T follicular helper cell (primary cell): ENCODE data around the gene ME3.
"Not testable (repeated sequence)": the region's sequence is repeated elsewhere in the genome, so short reads cannot be mapped to it uniquely, and the experiment has no call there.

Source experiments
- DNase-seq: peaks from one replicate; pipeline ENCODE4 v3.0.0-alpha.2; 2020; ENCODE audit warnings: low read depth

ME3 gene

GRCh38 chr11:86621854-86622253 lies 50.6 kb downstream of the ME3 start:
- no peak for DNase-seq

GRCh38 chr11:86620891-86621521 lies 51.4 kb downstream of the ME3 start:
- no peak for DNase-seq

- DNase-seq, result not testable (repeated sequence)
Measured at GRCh38 chr11:86619428-86619827, 53.0 kb downstream of the ME3 start.

GRCh38 chr11:86617502-86617901 lies 54.9 kb downstream of the ME3 start:
- no peak for DNase-seq

- DNase-seq, result no peak
Measured at GRCh38 chr11:86615487-86615886, 56.9 kb downstream of the ME3 start.

- DNase-seq, result no peak
Measured at GRCh38 chr11:86610559-86611341, 61.7 kb downstream of the ME3 start.

GRCh38 chr11:86608251-86608799 lies 64.1 kb downstream of the ME3 start:
- DNase-seq, result no peak

- no peak for DNase-seq
Measured at GRCh38 chr11:86606836-86607481, 65.5 kb downstream of the ME3 start.

- DNase-seq, result no peak
Measured at GRCh38 chr11:86606270-86606835, 66.1 kb downstream of the ME3 start.

GRCh38 chr11:86596861-86597586 lies 75.4 kb downstream of the ME3 start:
- no peak for DNase-seq

- DNase-seq, result no peak
Measured at GRCh38 chr11:86595955-86596354, 76.5 kb downstream of the ME3 start.

- DNase-seq, result no peak
Measured at GRCh38 chr11:86595451-86595850, 77.0 kb downstream of the ME3 start.

GRCh38 chr11:86594746-86595145 lies 77.7 kb downstream of the ME3 start:
- DNase-seq, result no peak

- no peak for DNase-seq
Measured at GRCh38 chr11:86593833-86594232, 78.6 kb downstream of the ME3 start.

GRCh38 chr11:86592659-86593451 lies 79.6 kb downstream of the ME3 start:
- DNase-seq, result peak; percentile 31

- DNase-seq, result no peak
Measured at GRCh38 chr11:86592047-86592591, 80.3 kb downstream of the ME3 start.

- DNase-seq, result no peak
Measured at GRCh38 chr11:86591631-86592030, 80.8 kb downstream of the ME3 start.

- no peak for DNase-seq
Measured at GRCh38 chr11:86589856-86590589, 82.4 kb downstream of the ME3 start.

- no peak for DNase-seq
Measured at GRCh38 chr11:86589204-86589603, 83.2 kb downstream of the ME3 start.

- no peak for DNase-seq
Measured at GRCh38 chr11:86588566-86589090, 83.8 kb downstream of the ME3 start.
